Measurements from ENCODE around the gene TRHDE.

The TRHDE gene

GRCh38 chr12:72522411-72522810 is 250.2 kb downstream of the TRHDE start:
- ATAC-seq: no peak
- TF ChIP-seq ZC3H10 (CRISPR knock-in tag; IDR thresholded peaks at IDR 0.05) (no peak), GLIS3 (CRISPR knock-in tag; IDR thresholded peaks at IDR 0.05) (no peak), CREB5 (CRISPR knock-in tag; IDR thresholded peaks at IDR 0.05; ENCODE audit: low read depth) (no peak), PPARA (CRISPR knock-in tag; IDR thresholded peaks at IDR 0.05; ENCODE audit: borderline replicate concordance) (no peak), TSHZ2 (CRISPR knock-in tag; IDR thresholded peaks at IDR 0.05) (no peak), ZNF8 (CRISPR knock-in tag; IDR thresholded peaks at IDR 0.05) (no peak), ARNTL (CRISPR knock-in tag; IDR thresholded peaks at IDR 0.05; ENCODE audit: borderline replicate concordance, low read depth) (no peak), BACH2 (CRISPR knock-in tag; IDR thresholded peaks at IDR 0.05; ENCODE audit: borderline replicate concordance) (no peak), ISL1 (CRISPR knock-in tag; IDR thresholded peaks at IDR 0.05) (no peak), TCF4 (CRISPR knock-in tag; IDR thresholded peaks at IDR 0.05; ENCODE audit: borderline replicate concordance) (no peak), OSR1 (CRISPR knock-in tag; IDR thresholded peaks at IDR 0.05) (no peak), ZNF70 (CRISPR knock-in tag; IDR thresholded peaks at IDR 0.05) (no peak), POU6F1 (CRISPR knock-in tag; IDR thresholded peaks at IDR 0.05; ENCODE audit: borderline replicate concordance, low read depth) (no peak), CSRNP3 (CRISPR knock-in tag; IDR thresholded peaks at IDR 0.05) (no peak)

GRCh38 chr12:72523754-72524153 is 251.6 kb downstream of the TRHDE start:
- ATAC-seq: no peak
- TF ChIP-seq CSDC2 (CRISPR knock-in tag; IDR thresholded peaks at IDR 0.05) (no peak), ZNF8 (CRISPR knock-in tag; IDR thresholded peaks at IDR 0.05) (no peak), ZNF565 (CRISPR knock-in tag; conservative IDR thresholded peaks at IDR 0.05; ENCODE audit: low read depth) (no peak), TOX (CRISPR knock-in tag; IDR thresholded peaks at IDR 0.05; ENCODE audit: borderline replicate concordance) (no peak), CSRNP3 (CRISPR knock-in tag; IDR thresholded peaks at IDR 0.05) (no peak), BACH2 (CRISPR knock-in tag; IDR thresholded peaks at IDR 0.05; ENCODE audit: borderline replicate concordance) (no peak), ESRRG (CRISPR knock-in tag; IDR thresholded peaks at IDR 0.05) (no peak), RARB (CRISPR knock-in tag; IDR thresholded peaks at IDR 0.05) (no peak), GLIS3 (CRISPR knock-in tag; IDR thresholded peaks at IDR 0.05) (no peak), ZFP30 (CRISPR knock-in tag; IDR thresholded peaks at IDR 0.05) (no peak), ZFP3 (CRISPR knock-in tag; IDR thresholded peaks at IDR 0.05) (no peak)

GRCh38 chr12:72535212-72535990 is 263.2 kb downstream of the TRHDE start:
- TF ChIP-seq ARNTL (CRISPR knock-in tag; IDR thresholded peaks at IDR 0.05; ENCODE audit: borderline replicate concordance, low read depth) (no peak), RARB (CRISPR knock-in tag; IDR thresholded peaks at IDR 0.05) (no peak), ZNF8 (CRISPR knock-in tag; IDR thresholded peaks at IDR 0.05) (no peak), OSR1 (CRISPR knock-in tag; IDR thresholded peaks at IDR 0.05) (no peak), PPARA (CRISPR knock-in tag; IDR thresholded peaks at IDR 0.05; ENCODE audit: borderline replicate concordance) (no peak), ISL1 (CRISPR knock-in tag; IDR thresholded peaks at IDR 0.05) (no peak), ZC3H10 (CRISPR knock-in tag; IDR thresholded peaks at IDR 0.05) (no peak), ZNF70 (CRISPR knock-in tag; IDR thresholded peaks at IDR 0.05) (no peak), BACH2 (CRISPR knock-in tag; IDR thresholded peaks at IDR 0.05; ENCODE audit: borderline replicate concordance) (no peak), PATZ1 (CRISPR knock-in tag; IDR thresholded peaks at IDR 0.05; ENCODE audit: borderline replicate concordance) (no peak), TCF4 (CRISPR knock-in tag; IDR thresholded peaks at IDR 0.05; ENCODE audit: borderline replicate concordance) (no peak), ESRRG (CRISPR knock-in tag; IDR thresholded peaks at IDR 0.05) (no peak)
- no peak for ATAC-seq
